ENCODE results near the gene IL24. TPM values are rescaled to one million over a fixed set of nuclear protein-coding genes. Genes with fewer than 3 reads are reported as not detected.

IL24 gene
- total and polyA plus RNA-seq, 10 of the 15 experiments (the other 5 are each of a cell fraction or from before 2014, with no cell fraction given) = 0.05 to 19.8 (median 0.35) TPM; not detected in 1

GRCh38 chr1:206939841-206940587 lies 42.8 kb downstream of the IL24 start:
- no TSS peak for BruUV-seq (replicated peaks)
- H3K4me1 ChIP-seq (ENCODE audit: control insufficient read depth, insufficient read depth, low read length) = no peaks in the 10 kb centered on the region
- H3K9me3 ChIP-seq (replicated peaks; ENCODE audit: control insufficient read depth, insufficient read depth, low read length) = no peaks in the 10 kb centered on the region
- H3K27me3 ChIP-seq (replicated peaks in 1 of 2; ENCODE audit: control insufficient read depth in 2 of 2, insufficient read depth in 2 of 2, low read length in 1 of 2) = no peaks in the 10 kb centered on the region
- TF ChIP-seq RAD21 (IDR thresholded peaks at IDR 0.05; ENCODE audit: insufficient read depth, low read depth, low read length) (no peak), IRF4 (IDR thresholded peaks at IDR 0.05; ENCODE audit: low read depth, low read length) (no peak), PAX8 (IDR thresholded peaks at IDR 0.05) (no peak), LARP7 (IDR thresholded peaks at IDR 0.05) (no peak), SIN3A (IDR thresholded peaks at IDR 0.05; ENCODE audit: low read depth, low read length) (no peak), STAT1 (conservative IDR thresholded peaks at IDR 0.05) (no peak), TCF12 (IDR thresholded peaks at IDR 0.05; ENCODE audit: low read depth, low read length) (no peak), ZZZ3 (IDR thresholded peaks at IDR 0.05; ENCODE audit: control insufficient read depth, insufficient read length, low read depth) (no peak), HCFC1 (IDR thresholded peaks at IDR 0.05; ENCODE audit: low read length) (no peak), ZSCAN29 (IDR thresholded peaks at IDR 0.05) (no peak), ZNF384 (IDR thresholded peaks at IDR 0.05; ENCODE audit: borderline replicate concordance, low read depth, low read length) (no peak), YY1 (IDR thresholded peaks at IDR 0.05; ENCODE audit: low read depth, low read length) (no peak), GATAD2B (conservative IDR thresholded peaks at IDR 0.05; ENCODE audit: low read depth) (no peak)
- H3K4me3 ChIP-seq = no peak overlapping the region
- ChIA-PET RAD21 (ENCODE audit: unreplicated experiment) (no interaction called here), SMC1A (ENCODE audit: uncharacterized antibody, unreplicated experiment) (interaction anchor here (0.6 to 1.5 kb wide), 8 partner anchors 8 to 220 kb away, joined by 3 read pairs; partner anchors contain the start of gene IL20), CTCF (interaction anchor here (1.1 to 10.4 kb wide), 7 partner anchors 7 to 42 kb away, joined by 3 to 314 read pairs (median 12); no protein-coding TSS in a partner anchor), POLR2A (no interaction called here)
- in situ Hi-C loops (cut with MboI) (no loop called here), intact Hi-C loops (cut with micrococcal nuclease; ENCODE audit: unreplicated experiment) (no loop called here)
- H3K27ac ChIP-seq (ENCODE audit: control insufficient read depth, insufficient read depth) = no peak overlapping the region
- H2AFZ ChIP-seq (ENCODE audit: control insufficient read depth, low read depth, low read length) = no peak overlapping the region
- H4K20me1 ChIP-seq (ENCODE audit: control insufficient read depth, insufficient read depth) = no peaks in the 10 kb centered on the region
- no peak for DNase-seq (ENCODE audit: low read depth, low spot score)
- H3K4me2 ChIP-seq (ENCODE audit: control insufficient read depth, insufficient read depth) = no peak overlapping the region
- H3K36me3 ChIP-seq (ENCODE audit: control insufficient read depth in 2 of 2, insufficient read depth in 2 of 2, low read length in 1 of 2) = no peaks in the 10 kb centered on the region
- no peak for FAIRE-seq
- no peak overlapping the region for H3K9ac ChIP-seq (ENCODE audit: control insufficient read depth, insufficient read depth, low read length)
- WGBS (ENCODE audit: insufficient coverage, insufficient replicate concordance, low lambda C conversion rate, missing lambda C conversion rate) = 75% methylated on average over 9 of the region's 9 CpGs
- H3K79me2 ChIP-seq (ENCODE audit: control insufficient read depth, insufficient read depth, low read length) = no peaks in the 10 kb centered on the region
- ATAC-seq = no peak
